PC-3 (cell line): ENCODE measurements around the gene SLF2. TPM values are rescaled to one million over a fixed set of nuclear protein-coding genes. Genes with fewer than 3 reads are reported as not detected.

Experiments
- ATAC-seq: fragments of 200-7000 bp; cut with Tn5 transposase; 2 replicates; pipeline ENCODE4 v1.9.1; 2020; ENCODE audit warnings: mild to moderate bottlenecking, moderate library complexity
- BruUV-seq: library from RNA; stranded (reverse); fragments of 400-500 nt; replicated peaks from 2 replicates; lab custom pipeline; 2021; lab: Mats Ljungman, UMichigan
- CTCF ChIA-PET: fragments of 300-600 bp; sonication (Branson Sonifier 250); formaldehyde crosslinking; loops from one replicate; lab custom pipeline; 2022; ENCODE audit warnings: antibody characterized with exemption; lab: Charles Lee
- POLR2A ChIA-PET: fragments of 300-600 bp; sonication (Branson Sonifier 250); formaldehyde crosslinking; loops from one replicate; lab custom pipeline; 2022; ENCODE audit warnings: antibody characterized with exemption; ENCODE audit not compliant: unreplicated experiment; lab: Charles Lee
- DNase-seq: peaks from one replicate; pipeline ENCODE4 v3.0.0-alpha.2; 2015
- H2AFZ ChIP-seq: fragments of 300-600 bp; sonication (generic); 2 replicates; pipeline ENCODE4 v1.6.0; 2016; ENCODE audit warnings: antibody characterized with exemption, low read length
- H3F3A ChIP-seq: fragments of 300-600 bp; sonication (generic); one replicate; pipeline ENCODE4 v1.6.0; 2017; ENCODE audit warnings: antibody characterized with exemption, low read length, control low read depth, mild to moderate bottlenecking; ENCODE audit not compliant: unreplicated experiment
- H3K27ac ChIP-seq: fragments of 300-600 bp; sonication (generic); 2 replicates; pipeline ENCODE4 v1.5.1; 2016; ENCODE audit warnings: mild to moderate bottlenecking, low read length
- H3K27me3 ChIP-seq: fragments of 300-600 bp; sonication (generic); 2 replicates; pipeline ENCODE4 v1.6.1; 2016; ENCODE audit warnings: low read length, mixed read lengths
- H3K36me3 ChIP-seq: fragments of 300-600 bp; sonication (generic); 2 replicates; pipeline ENCODE4 v1.6.1; 2016; ENCODE audit warnings: low read depth, mixed run types, low read length, mixed read lengths
- H3K4me1 ChIP-seq: fragments of 300-600 bp; sonication (generic); 2 replicates; pipeline ENCODE4 v1.5.1; 2016; ENCODE audit warnings: low read length; ENCODE audit not compliant: insufficient read depth
- H3K4me2 ChIP-seq: fragments of 300-600 bp; sonication (generic); 2 replicates; pipeline ENCODE4 v1.6.0; 2016; ENCODE audit warnings: low read length
- H3K4me3 ChIP-seq: fragments of 300-600 bp; sonication (generic); 2 replicates; pipeline ENCODE4 v1.5.1; 2016; ENCODE audit warnings: mild to moderate bottlenecking, low read length, mixed read lengths
- H3K79me2 ChIP-seq: fragments of 300-600 bp; sonication (generic); 2 replicates; pipeline ENCODE4 v1.6.1; 2017; ENCODE audit warnings: low read length, mixed read lengths
- H3K9ac ChIP-seq: fragments of 300-600 bp; sonication (generic); 2 replicates; pipeline ENCODE4 v1.6.0; 2016; ENCODE audit warnings: mild to moderate bottlenecking, low read length
- H3K9me2 ChIP-seq: fragments of 300-600 bp; sonication (generic); replicated peaks from 2 replicates; pipeline ENCODE4 v1.6.1; 2016; ENCODE audit warnings: mixed run types, low read length, mixed read lengths
- H3K9me3 ChIP-seq: fragments of 300-600 bp; sonication (generic); 2 replicates; pipeline ENCODE4 v1.6.1; 2016; ENCODE audit warnings: low read length, mixed read lengths
- H4K20me1 ChIP-seq: fragments of 300-600 bp; sonication (generic); 2 replicates; pipeline ENCODE4 v1.6.1; 2016; ENCODE audit warnings: low read length, mixed read lengths
- EZH2 ChIP-seq: fragments of 300-600 bp; sonication (generic); IDR thresholded peaks from one replicate; pipeline ENCODE4 v1.6.1; 2017; ENCODE audit warnings: antibody characterized with exemption, mild to moderate bottlenecking, low read length; ENCODE audit not compliant: unreplicated experiment
- EZH2phosphoT487 ChIP-seq: fragments of 300-600 bp; sonication (generic); IDR thresholded peaks from 2 replicates; pipeline ENCODE4 v1.6.1; 2018; ENCODE audit warnings: mild to moderate bottlenecking, antibody characterized with exemption, low read length, borderline replicate concordance
- intact Hi-C: fragments of 100-400 bp; cut with micrococcal nuclease; formaldehyde crosslinking; loops from 2 replicates; pipeline ENCODE4 v1.9.0; 2023
- total RNA-seq: library from RNA; depleted of rRNA; stranded (reverse); fragments of >200 nt; gene quantifications from 2 replicates; pipeline ENCODE4 v1.2.3, GENCODE V29; 2014
- TF ChIP-seq, protein P1 (sequence below): fragments of 300-600 bp; sonication (generic); conservative IDR thresholded peaks from 2 replicates; pipeline ENCODE4 v1.5.1; 2017; ENCODE audit warnings: antibody characterized with exemption, low read depth, mild to moderate bottlenecking, low read length

SLF2 gene
- total RNA-seq, 1 experiment from 2014 or later, result 19.5 TPM

DNA sequence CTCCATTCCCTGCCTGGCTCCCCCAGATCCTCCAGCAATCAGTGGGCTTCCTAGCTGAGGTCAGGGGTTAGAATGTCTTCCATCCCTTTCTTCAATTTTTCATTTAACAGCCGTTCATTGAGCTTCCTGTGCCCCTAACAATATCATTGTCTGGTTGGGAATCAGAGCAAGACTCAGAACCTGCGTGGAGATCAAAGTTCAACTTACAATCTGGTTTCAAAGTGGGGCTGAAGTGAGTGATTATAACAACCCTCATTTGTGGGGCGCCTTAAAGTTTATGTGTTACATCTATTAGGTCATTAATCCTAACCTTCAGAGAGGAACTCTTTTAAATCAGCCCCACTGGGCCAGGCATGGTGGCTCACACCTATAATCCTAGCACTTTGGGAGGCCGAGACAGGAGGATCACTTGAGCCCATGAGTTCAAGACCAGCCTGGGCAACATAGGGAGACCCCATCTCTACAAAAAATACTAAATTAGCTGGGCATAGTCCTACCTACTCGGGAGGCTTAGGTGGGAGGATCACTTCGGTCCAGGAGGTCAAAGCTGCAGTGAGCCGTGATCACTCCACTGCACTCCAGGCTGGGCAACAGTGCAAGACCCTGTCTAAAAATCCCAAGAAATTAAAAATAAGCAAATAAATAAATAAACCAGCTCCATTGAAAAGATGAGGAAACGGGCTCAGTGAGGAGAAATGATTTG lies 45.4 kb upstream of the SLF2 start:
- BruUV-seq, result no TSS peak
- no peak overlapping the region for H2AFZ ChIP-seq
- H3F3A ChIP-seq, result no peaks in the 10 kb centered on the region
- H3K9ac ChIP-seq, result no peak overlapping the region
- no peaks in the 10 kb centered on the region for H4K20me1 ChIP-seq
- no peak overlapping the region for H3K4me2 ChIP-seq
- ChIA-PET CTCF (no interaction called here), POLR2A (no interaction called here)
- H3K4me1 ChIP-seq, result no peaks in the 10 kb centered on the region
- no peaks in the 10 kb centered on the region for H3K9me2 ChIP-seq
- DNase-seq, result no peak
- no peak overlapping the region for H3K27ac ChIP-seq
- H3K9me3 ChIP-seq, result no peaks in the 10 kb centered on the region
- no peaks in the 10 kb centered on the region for H3K36me3 ChIP-seq
- peaks cover 13% of the 10 kb centered on the region; the same call in 1 of the 2 replicates for H3K27me3 ChIP-seq
- no peak overlapping the region for H3K4me3 ChIP-seq
- no peaks in the 10 kb centered on the region for H3K79me2 ChIP-seq
- TF ChIP-seq, protein P1, sequence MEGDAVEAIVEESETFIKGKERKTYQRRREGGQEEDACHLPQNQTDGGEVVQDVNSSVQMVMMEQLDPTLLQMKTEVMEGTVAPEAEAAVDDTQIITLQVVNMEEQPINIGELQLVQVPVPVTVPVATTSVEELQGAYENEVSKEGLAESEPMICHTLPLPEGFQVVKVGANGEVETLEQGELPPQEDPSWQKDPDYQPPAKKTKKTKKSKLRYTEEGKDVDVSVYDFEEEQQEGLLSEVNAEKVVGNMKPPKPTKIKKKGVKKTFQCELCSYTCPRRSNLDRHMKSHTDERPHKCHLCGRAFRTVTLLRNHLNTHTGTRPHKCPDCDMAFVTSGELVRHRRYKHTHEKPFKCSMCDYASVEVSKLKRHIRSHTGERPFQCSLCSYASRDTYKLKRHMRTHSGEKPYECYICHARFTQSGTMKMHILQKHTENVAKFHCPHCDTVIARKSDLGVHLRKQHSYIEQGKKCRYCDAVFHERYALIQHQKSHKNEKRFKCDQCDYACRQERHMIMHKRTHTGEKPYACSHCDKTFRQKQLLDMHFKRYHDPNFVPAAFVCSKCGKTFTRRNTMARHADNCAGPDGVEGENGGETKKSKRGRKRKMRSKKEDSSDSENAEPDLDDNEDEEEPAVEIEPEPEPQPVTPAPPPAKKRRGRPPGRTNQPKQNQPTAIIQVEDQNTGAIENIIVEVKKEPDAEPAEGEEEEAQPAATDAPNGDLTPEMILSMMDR, result no peak
- no peak for TF ChIP-seq EZH2phosphoT487
- TF ChIP-seq EZH2, result no peak
- no peak for ATAC-seq
- intact Hi-C loops, result no loop called here

- H3K36me3 ChIP-seq, result no peaks in the 10 kb centered on the region
- no peaks in the 10 kb centered on the region for H3K9me2 ChIP-seq
- no peak overlapping the region for H2AFZ ChIP-seq
- DNase-seq, result no peak
- H3K9me3 ChIP-seq, result no peaks in the 10 kb centered on the region
- no peaks in the 10 kb centered on the region for H4K20me1 ChIP-seq
- H3K9ac ChIP-seq, result no peak overlapping the region
- no peak overlapping the region for H3K27ac ChIP-seq
- no peaks in the 10 kb centered on the region for H3K4me1 ChIP-seq
- intact Hi-C loops, result no loop called here
- ATAC-seq, result no peak
- BruUV-seq, result no TSS peak
- no peak overlapping the region for H3K4me2 ChIP-seq
- H3K79me2 ChIP-seq, result no peaks in the 10 kb centered on the region
- H3K27me3 ChIP-seq, result peaks cover 6% of the 10 kb centered on the region; the same call in 1 of the 2 replicates
- CTCF ChIA-PET, result interaction anchor here (0.5 kb wide), 1 partner anchor 276 kb away, joined by 3 read pairs; no protein-coding TSS in a partner anchor
- POLR2A ChIA-PET, result no interaction called here
- no peaks in the 10 kb centered on the region for H3F3A ChIP-seq
- TF ChIP-seq EZH2phosphoT487 (no peak), EZH2 (no peak)
- TF ChIP-seq, protein P1, result no peak
- no peak overlapping the region for H3K4me3 ChIP-seq
These were observed 44.4 kb upstream of the SLF2 start for GRCh38 chr10:100868382-100868781.

GRCh38 chr10:100869399-100869798 lies 43.4 kb upstream of the SLF2 start:
- Histone ChIP-seq H3K9ac (no peak overlapping the region), H3K27ac (no peak overlapping the region), H3K27me3 (peaks cover 5% of the 10 kb centered on the region; the same call in 1 of the 2 replicates), H3K9me2 (no peaks in the 10 kb centered on the region), H3F3A (no peaks in the 10 kb centered on the region), H3K9me3 (no peaks in the 10 kb centered on the region), H3K4me2 (no peak overlapping the region), H3K4me3 (no peak overlapping the region), H3K36me3 (no peaks in the 10 kb centered on the region), H3K4me1 (no peaks in the 10 kb centered on the region), H3K79me2 (no peaks in the 10 kb centered on the region), H4K20me1 (no peaks in the 10 kb centered on the region), H2AFZ (no peak overlapping the region)
- no TSS peak for BruUV-seq
- TF ChIP-seq, protein P1, result no peak
- TF ChIP-seq EZH2, result no peak
- no peak for TF ChIP-seq EZH2phosphoT487
- ChIA-PET CTCF (no interaction called here), POLR2A (no interaction called here)
- no peak for ATAC-seq
- DNase-seq, result no peak
- intact Hi-C loops, result no loop called here
